NCI-H2081 treated with DMSO at 0.1 percent for 48 hours (cell line): Measurements from ENCODE around the gene HOXA1.

Source experiments
- DNase-seq: peaks from one replicate; lab custom pipeline; 2025; lab: John Stamatoyannopoulos, UW

Gene HOXA1

GRCh38 chr7:27131390-27131819, 35.6 kb upstream of the HOXA1 start:
- no peak for DNase-seq

- DNase-seq: no peak
Measured at GRCh38 chr7:27130540-27131389, 35.0 kb upstream of the HOXA1 start, which contains the start of gene HOXA4. HOXA4 (minus strand) TSS chr7:27130757; CDS start chr7:27130733, 24 bp downstream.

- no peak for DNase-seq
Measured at GRCh38 chr7:27129729-27130539, 34.1 kb upstream of the HOXA1 start.

DNA sequence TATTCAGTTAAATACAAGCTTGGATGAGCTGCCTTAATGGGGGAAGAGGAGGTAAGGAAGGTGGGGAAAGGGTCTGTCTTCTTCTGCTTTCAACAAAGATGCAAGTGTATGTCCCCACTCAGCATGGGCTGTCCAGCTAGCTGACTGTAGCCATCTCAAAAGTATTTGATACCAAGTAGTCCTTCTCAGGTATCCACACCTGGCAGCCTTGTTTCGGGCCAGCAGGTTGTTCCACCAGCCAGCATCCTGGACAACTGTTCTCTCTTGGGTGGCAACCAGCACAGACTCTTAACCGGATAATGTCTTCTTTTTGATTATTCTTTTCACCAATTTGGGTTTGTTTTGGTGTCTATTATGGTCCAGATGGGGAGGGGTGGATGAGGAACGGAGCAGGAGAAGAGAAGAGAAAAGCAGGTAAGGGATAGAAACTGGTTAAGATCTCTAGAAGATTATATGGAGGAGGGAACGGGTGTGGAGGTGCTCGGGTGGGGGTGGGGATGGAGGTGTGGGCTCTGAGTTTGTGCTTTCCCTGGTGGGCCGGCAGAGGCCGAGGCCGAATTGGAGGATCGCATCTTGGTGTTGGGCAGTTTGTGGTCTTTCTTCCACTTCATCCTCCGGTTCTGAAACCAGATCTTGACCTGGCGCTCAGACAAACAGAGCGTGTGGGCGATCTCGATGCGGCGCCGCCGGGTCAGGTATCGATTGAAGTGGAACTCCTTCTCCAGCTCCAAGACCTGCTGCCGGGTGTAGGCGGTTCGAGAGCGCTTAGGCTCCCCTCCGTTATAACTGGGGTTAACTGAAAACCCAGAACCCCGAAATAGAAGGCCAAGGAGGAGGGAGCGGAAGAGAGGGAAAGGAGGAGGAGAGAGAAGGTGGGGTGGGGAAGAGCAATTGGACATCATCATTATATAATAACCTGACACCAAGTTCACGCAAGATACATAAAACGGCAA, 33.3 kb upstream of the HOXA1 start:
- DNase-seq: no peak

DNA sequence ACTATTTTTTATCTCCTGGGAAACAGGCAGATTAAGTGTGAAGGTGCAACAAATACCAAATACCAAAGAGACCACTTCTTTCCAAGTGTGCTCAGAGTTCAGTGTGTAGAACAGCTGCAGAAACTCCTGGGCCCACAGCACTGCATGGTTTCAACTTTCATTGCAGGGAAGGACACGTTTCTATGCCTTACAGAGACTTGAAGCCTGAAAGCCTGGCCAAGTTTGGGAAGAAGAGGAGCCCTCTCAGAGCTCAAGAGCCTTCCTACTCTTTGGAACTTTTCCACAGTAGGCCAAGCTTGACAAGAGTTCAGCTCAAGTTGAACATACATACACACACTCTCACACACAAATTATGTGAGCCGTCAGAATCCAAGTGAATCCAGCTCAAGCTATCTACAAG, 32.2 kb upstream of the HOXA1 start:
- DNase-seq: no peak

DNA sequence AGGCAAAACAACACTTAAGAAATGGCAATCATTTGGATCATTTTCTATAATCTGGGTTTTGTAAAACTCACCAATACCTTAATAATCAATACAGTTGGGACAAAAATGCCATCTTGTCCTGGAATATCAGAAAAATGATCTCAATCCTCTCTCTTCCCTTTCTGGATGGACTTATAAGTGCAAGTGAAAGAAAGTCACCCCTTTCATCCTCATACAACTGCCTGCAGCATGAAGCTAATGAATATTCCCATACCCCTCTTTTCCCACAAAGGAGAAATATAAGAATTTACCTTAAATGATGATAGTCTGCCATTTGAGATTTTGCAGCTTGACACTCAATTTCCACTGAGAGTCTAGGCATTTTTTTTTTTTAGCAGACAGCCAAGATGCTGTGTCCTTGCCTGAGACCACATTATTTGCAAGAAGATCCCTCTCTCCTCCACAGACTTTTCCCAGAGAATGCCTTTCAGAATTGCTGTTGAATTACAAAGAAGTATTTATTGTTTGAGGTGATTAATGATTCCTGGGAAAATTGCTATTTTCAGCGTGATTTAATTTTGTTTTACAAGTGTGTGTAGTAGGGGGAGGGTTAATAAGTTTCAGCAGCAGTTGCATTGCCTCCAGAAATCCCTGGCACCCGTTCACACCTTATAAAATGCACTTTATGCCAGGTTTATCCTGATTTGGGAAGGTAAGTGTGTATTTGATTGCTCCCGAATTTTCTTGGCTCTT, 31.0 kb upstream of the HOXA1 start:
- DNase-seq: no peak

DNA sequence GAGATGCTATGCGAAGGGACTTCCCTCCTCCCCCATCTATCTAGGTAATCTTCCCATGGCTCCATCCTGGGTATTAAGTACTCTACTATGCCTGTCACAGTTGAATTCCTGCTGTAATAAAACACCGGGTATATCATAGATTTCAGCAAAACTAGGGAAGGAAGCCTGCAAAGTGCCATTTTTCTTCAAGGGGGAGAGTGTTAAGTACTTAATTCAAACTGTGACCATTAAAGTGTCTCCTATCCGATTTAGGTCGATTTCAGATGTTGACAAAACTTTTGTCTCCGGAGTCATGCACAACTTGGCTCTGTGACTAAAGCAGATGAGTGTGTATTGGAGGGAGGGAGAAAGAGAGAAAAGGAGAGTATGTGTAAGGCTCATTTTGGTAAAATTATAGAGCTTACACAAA, 30.2 kb upstream of the HOXA1 start:
- DNase-seq: no peak

DNA sequence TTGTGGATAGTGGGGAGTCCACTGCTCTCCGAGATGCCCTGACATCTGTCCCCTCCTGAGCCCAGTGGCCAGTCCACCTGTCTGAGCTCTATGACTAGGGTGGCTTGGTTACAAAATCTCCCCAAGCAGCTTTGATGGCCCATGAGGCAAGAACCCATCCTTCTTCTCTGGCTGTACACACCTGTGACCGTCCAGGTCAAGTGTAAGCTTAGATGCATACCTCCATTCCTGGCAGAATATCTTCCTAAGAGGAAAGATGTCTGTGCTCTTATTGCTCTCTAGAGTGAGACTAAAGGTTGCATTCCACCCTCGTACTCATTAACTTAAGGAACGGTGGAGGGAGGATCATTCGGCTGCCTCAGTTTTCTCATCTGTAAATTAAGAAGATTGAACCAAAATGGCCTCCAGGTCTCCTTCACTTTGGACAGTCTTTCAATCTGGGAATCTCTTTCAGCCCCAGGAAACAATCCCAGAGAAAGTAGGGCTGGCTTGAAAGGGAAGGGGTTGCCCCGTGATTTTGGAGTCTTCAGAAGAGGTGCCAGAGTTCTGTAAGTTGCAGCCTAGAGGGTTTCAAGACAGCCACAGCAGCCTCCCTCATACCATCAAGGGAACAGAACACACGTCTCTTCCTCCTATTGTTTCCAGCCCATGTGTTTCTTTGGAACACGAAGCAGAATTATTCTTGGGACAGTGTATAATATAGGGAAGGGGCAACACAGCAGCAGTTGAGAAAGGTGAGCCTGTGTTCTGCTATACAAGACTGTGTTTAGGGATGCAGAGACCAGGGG, 29.3 kb upstream of the HOXA1 start:
- DNase-seq: no peak

- DNase-seq: no peak
Measured at GRCh38 chr7:27124096-27124901, 28.5 kb upstream of the HOXA1 start.

DNA sequence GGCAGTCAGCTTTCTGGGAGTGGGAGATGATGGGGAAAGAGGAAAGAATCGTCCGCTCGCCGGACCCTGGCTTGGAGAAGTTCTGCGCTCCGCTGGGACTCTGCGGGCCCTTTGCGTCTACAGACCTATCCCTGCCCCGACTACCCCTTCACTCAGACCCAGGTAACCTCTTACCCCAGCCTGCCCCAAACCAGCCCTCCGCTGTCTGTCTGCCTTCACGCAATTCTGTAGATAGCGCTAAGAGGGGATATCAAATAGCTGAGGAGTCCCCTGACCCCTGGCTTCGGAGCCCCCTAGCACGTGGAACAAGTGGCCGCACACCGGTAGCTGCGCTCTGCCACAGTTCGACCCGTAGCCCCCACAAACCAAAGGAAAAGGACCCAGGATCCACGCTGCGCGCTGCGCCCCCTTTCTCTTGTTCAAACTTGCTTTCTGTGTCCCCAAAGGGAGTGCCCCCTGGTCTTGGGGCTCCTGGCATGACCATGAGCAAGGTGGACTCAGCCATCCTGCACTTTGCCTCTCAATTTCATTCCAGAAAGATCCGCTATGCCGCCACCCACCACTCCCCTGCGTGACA, 27.8 kb upstream of the HOXA1 start:
- DNase-seq: no peak

DNA sequence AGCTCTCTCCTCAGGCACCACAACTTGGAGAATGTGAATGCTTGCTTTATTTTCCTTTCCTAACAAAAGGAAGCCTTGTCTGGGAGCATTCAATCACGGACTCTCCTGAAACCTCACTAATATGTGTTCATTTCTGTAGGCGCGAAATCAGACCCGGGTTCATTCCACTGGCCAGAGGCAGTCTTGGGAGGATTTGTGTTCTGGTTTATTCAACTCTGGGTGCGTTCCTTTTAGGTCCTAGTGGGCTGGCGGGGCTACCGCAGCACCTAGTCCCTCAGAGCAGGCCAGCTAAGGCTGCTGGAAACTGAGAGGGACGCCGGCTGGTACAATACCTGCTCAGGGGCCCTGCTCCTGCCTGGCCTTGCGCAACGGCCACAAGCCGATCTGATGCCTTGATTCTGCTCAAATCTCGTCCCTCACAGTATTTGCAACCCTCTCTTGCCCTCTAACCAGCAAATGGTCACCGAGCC, 27.2 kb upstream of the HOXA1 start:
- no peak for DNase-seq

- DNase-seq: no peak
Measured at GRCh38 chr7:27122077-27122910, 26.5 kb upstream of the HOXA1 start.

- no peak for DNase-seq
Measured at GRCh38 chr7:27121684-27122076, 25.9 kb upstream of the HOXA1 start.

DNA sequence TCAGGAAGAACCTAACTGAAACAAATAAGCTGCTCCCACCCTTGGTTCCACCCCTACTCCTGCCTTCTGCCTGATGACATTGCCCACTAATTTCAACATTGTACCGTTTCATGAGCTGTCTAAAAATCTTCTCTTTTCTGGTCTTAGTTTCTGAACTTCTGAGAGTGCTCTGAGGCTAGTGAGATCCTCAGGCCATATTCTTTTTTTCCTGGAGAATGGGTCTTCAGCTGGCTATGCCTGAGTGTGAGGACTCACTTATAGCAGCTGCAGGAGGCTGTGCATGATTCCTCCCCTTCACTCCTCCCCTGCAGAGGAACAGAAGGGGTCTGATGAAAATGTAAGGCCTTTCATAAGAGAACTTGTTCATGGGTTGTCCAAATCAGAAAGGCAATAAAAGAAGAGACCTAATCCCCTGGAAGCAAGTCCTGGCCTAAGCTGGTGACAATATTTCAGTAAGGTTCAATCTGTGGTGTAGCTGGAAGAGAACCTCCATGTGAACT, 23.7 kb upstream of the HOXA1 start:
- DNase-seq: no peak

- DNase-seq: no peak
Measured at GRCh38 chr7:27118580-27118979, 22.8 kb upstream of the HOXA1 start.

GRCh38 chr7:27117887-27118491, 22.2 kb upstream of the HOXA1 start:
- DNase-seq: no peak
